GM18519 (cell line): Measurements from ENCODE around the gene LMCD1.

Source experiments
- ATAC-seq: cut with Tn5 transposase; IDR thresholded peaks from one replicate; pipeline ENCODE4 v1.9.1; 2021; ENCODE audit warnings: mild to moderate bottlenecking, moderate library complexity; ENCODE audit not compliant: unreplicated experiment, low FRiP score

Gene LMCD1

GRCh38 chr3:8503871-8504610 is 2.4 kb downstream of the LMCD1 start:
- ATAC-seq: no peak

GRCh38 chr3:8504611-8504973 is 3.0 kb downstream of the LMCD1 start:
- ATAC-seq: no peak

GRCh38 chr3:8505621-8506020 is 4.0 kb downstream of the LMCD1 start:
- no peak for ATAC-seq

- ATAC-seq: no peak
These were observed 5.0 kb downstream of the LMCD1 start for GRCh38 chr3:8506571-8507061.

GRCh38 chr3:8507496-8507895 is 5.9 kb downstream of the LMCD1 start:
- ATAC-seq: no peak

GRCh38 chr3:8509961-8510360 is 8.3 kb downstream of the LMCD1 start:
- ATAC-seq: no peak

- ATAC-seq: no peak
These were observed 10.6 kb downstream of the LMCD1 start for GRCh38 chr3:8512234-8512633.

- no peak for ATAC-seq
These were observed 14.5 kb downstream of the LMCD1 start for GRCh38 chr3:8516047-8516661.

GRCh38 chr3:8516783-8517182 is 15.2 kb downstream of the LMCD1 start:
- no peak for ATAC-seq

GRCh38 chr3:8517487-8517886 is 15.9 kb downstream of the LMCD1 start:
- no peak for ATAC-seq

- no peak for ATAC-seq
These were observed 16.5 kb downstream of the LMCD1 start for GRCh38 chr3:8518138-8518537.

GRCh38 chr3:8519156-8519555 is 17.5 kb downstream of the LMCD1 start:
- ATAC-seq: no peak

- no peak for ATAC-seq
These were observed 18.3 kb downstream of the LMCD1 start for GRCh38 chr3:8519774-8520448.

- no peak for ATAC-seq
These were observed 19.3 kb downstream of the LMCD1 start for GRCh38 chr3:8520816-8521403.

- no peak for ATAC-seq
These were observed 21.4 kb downstream of the LMCD1 start for GRCh38 chr3:8523041-8523440.

- no peak for ATAC-seq
These were observed 22.6 kb downstream of the LMCD1 start for GRCh38 chr3:8524249-8524648.

GRCh38 chr3:8524656-8525399 is 23.2 kb downstream of the LMCD1 start:
- ATAC-seq: no peak

- ATAC-seq: no peak
These were observed 24.3 kb downstream of the LMCD1 start for GRCh38 chr3:8525893-8526292.

- ATAC-seq: no peak
These were observed 27.6 kb downstream of the LMCD1 start for GRCh38 chr3:8529181-8529637.

GRCh38 chr3:8529738-8530525 is 28.3 kb downstream of the LMCD1 start:
- ATAC-seq: no peak
